Colonic mucosa (tissue), 4 donors: ENCODE results near the gene ADCY2. TPM values are rescaled to one million over a fixed set of nuclear protein-coding genes. Genes with fewer than 3 reads are reported as not detected.

Experiments
- DNase-seq: peaks from one replicate; pipeline ENCODE4 v3.0.0-alpha.2; 2020
- H3K27ac ChIP-seq: fragments of 200-600 bp; one replicate; pipeline ENCODE4 v1.8.0; 2021
- H3K27me3 ChIP-seq: fragments of 200-600 bp; one replicate; pipeline ENCODE4 v1.8.0; 2021
- H3K36me3 ChIP-seq: fragments of 200-600 bp; one replicate; pipeline ENCODE4 v1.8.0; 2021
- H3K4me1 ChIP-seq: fragments of 200-600 bp; one replicate; pipeline ENCODE4 v1.8.0; 2021; ENCODE audit warnings: mild to moderate bottlenecking
- H3K4me3 ChIP-seq: fragments of 200-600 bp; one replicate; pipeline ENCODE4 v1.8.0; 2021
- H3K9ac ChIP-seq, 2 donors: one replicate each; pipeline ENCODE4 v1.7.0; 2013; ENCODE audit warnings: control low read depth in 2 of 2, low read depth in 2 of 2, low read length in 2 of 2
- H3K9me3 ChIP-seq: fragments of 200-600 bp; one replicate; pipeline ENCODE4 v1.8.0; 2021
- intact Hi-C: fragments of 100-400 bp; cut with DNase I; formaldehyde crosslinking; loops from one replicate; pipeline ENCODE4 v1.14.1; 2022
- total RNA-seq, 2 donors: library from RNA; stranded (reverse); fragmentation: NEBNext Ultra II Directional in 1 of 2; extraction: Animal tissue kit (Norgen Biotek cat#: 25700) in 1 of 2; gene quantifications; one replicate each; pipeline ENCODE4 v1.2.1, GENCODE V29; 2021
- TF ChIP-seq, protein P1 (sequence below): fragments of 200-600 bp; IDR thresholded peaks from one replicate; pipeline ENCODE4 v1.8.0; 2022; ENCODE audit warnings: antibody characterized with exemption, mild to moderate bottlenecking
- donor health status: healthy.
- donor health status: DM: no; HTN: no; CAD: no.
- donor health status: DM: no; HTN: no; CAD: no.

ADCY2 gene
- total RNA-seq, 2 donors from 2014 or later: 0.67 to 1.9 TPM

DNA sequence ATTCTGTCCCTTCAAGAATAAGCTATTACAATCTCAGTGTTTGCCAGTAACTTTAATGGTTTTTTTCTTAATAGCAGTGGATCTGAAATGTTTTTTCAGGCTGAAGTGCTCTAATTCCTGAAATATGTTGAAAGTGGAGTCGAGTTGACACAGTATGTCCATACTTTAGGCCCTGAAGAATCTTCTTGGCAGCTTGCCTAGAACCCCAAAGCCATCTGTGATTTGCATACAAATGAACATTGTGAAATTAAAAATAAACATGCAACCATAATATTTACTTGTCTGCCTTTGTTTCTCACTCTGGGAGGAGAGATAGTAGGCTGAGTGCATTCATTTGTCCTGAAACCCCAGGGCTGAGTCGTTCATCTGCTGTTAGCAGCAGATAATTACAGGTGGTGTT lies 152.7 kb downstream of the ADCY2 start:
- no peaks in the 10 kb centered on the region for H3K27me3 ChIP-seq
- H3K4me3 ChIP-seq: no peak overlapping the region
- intact Hi-C loops: no loop called here
- H3K9me3 ChIP-seq: no peaks in the 10 kb centered on the region
- H3K27ac ChIP-seq: no peak overlapping the region
- no peak for DNase-seq
- TF ChIP-seq, protein P1, sequence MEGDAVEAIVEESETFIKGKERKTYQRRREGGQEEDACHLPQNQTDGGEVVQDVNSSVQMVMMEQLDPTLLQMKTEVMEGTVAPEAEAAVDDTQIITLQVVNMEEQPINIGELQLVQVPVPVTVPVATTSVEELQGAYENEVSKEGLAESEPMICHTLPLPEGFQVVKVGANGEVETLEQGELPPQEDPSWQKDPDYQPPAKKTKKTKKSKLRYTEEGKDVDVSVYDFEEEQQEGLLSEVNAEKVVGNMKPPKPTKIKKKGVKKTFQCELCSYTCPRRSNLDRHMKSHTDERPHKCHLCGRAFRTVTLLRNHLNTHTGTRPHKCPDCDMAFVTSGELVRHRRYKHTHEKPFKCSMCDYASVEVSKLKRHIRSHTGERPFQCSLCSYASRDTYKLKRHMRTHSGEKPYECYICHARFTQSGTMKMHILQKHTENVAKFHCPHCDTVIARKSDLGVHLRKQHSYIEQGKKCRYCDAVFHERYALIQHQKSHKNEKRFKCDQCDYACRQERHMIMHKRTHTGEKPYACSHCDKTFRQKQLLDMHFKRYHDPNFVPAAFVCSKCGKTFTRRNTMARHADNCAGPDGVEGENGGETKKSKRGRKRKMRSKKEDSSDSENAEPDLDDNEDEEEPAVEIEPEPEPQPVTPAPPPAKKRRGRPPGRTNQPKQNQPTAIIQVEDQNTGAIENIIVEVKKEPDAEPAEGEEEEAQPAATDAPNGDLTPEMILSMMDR: no peak
- no peaks in the 10 kb centered on the region for H3K36me3 ChIP-seq
- no peak overlapping the region for H3K9ac ChIP-seq
- H3K4me1 ChIP-seq: no peaks in the 10 kb centered on the region

DNA sequence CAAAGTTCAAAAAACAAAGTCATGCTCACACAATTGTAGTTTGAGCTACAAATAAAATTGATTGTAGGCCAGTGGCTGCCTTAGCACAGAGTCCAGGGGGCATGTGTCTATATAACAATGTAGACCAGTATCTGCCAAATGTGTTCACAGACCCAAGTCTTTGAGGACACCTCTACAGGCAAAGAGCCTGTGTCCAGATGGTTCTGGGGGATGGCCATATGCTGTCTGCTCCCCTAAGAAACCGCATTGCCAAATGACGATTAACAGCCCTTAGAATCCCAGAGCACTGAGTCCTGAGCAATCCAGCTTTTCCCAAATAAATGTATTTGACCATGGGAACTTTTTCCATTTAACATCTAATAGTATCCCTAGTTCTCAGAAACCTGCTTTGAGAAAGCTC lies 169.6 kb downstream of the ADCY2 start:
- DNase-seq: no peak
- Histone ChIP-seq H3K9me3 (no peaks in the 10 kb centered on the region), H3K27me3 (no peaks in the 10 kb centered on the region), H3K4me3 (no peak overlapping the region), H3K36me3 (no peaks in the 10 kb centered on the region), H3K9ac (no peak overlapping the region), H3K27ac (no peak overlapping the region), H3K4me1 (no peaks in the 10 kb centered on the region)
- TF ChIP-seq, protein P1: no peak
- intact Hi-C loops: no loop called here

DNA sequence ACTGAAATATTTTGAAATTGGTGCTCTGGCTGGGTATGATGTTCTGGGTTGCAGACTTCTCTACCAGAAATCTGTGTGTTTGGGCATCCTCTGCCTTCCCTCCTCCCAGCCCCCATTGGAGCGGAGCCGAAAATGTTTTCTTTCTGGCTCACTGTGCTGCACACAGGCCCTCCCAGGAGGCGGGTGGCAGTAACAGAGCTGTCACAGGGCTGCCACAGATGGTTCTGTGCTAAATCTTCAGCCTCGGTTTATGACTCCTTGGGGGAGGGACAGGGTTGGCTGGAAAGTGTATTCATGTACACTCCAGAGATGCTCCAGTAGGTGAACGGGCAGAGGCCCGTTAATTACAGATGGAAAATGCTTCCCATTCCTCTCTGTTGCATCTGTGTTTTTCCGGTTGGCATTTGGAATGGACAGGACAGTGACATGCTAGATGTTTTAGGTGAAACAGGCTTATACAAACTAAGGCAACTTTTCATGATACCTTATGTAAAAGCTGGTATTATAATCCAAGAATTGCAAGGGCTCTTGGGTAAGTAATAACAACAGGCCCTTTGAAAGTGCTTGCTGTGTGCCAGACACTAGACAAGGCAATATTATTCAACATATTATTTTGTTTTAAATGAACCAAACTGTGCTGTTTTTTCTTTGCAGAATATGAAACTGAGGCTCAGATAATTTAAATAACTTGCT lies 180.2 kb downstream of the ADCY2 start:
- TF ChIP-seq, protein P1: no peak
- H3K4me3 ChIP-seq: no peak overlapping the region
- H3K27me3 ChIP-seq: no peaks in the 10 kb centered on the region
- H3K9me3 ChIP-seq: no peaks in the 10 kb centered on the region
- no peak overlapping the region for H3K9ac ChIP-seq
- H3K36me3 ChIP-seq: no peaks in the 10 kb centered on the region
- DNase-seq: no peak
- no peaks in the 10 kb centered on the region for H3K4me1 ChIP-seq
- intact Hi-C loops: no loop called here
- H3K27ac ChIP-seq: no peak overlapping the region

DNA sequence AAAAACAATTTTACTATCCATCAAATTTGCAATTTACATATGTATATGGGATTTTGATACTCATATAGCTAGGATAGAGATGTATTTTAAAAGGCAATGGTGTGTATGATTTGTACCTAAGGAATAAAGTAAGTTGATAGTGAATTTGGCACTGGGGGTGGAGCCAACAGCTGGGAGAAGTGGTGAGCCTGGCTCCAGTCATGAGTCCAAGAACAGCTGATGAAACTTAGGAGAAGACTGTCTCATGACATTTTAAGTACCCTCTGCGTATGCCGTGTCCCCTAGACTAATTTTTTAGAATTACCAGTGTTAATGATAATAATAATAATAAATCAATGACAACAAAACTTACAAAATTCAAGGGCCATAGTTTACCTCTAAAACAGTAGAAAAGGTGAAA lies 181.4 kb downstream of the ADCY2 start:
- no peaks in the 10 kb centered on the region for H3K4me1 ChIP-seq
- H3K27ac ChIP-seq: no peak overlapping the region
- DNase-seq: no peak
- H3K9ac ChIP-seq: no peak overlapping the region
- H3K9me3 ChIP-seq: no peaks in the 10 kb centered on the region
- TF ChIP-seq, protein P1: no peak
- no peaks in the 10 kb centered on the region for H3K36me3 ChIP-seq
- no peak overlapping the region for H3K4me3 ChIP-seq
- intact Hi-C loops: no loop called here
- H3K27me3 ChIP-seq: no peaks in the 10 kb centered on the region

DNA sequence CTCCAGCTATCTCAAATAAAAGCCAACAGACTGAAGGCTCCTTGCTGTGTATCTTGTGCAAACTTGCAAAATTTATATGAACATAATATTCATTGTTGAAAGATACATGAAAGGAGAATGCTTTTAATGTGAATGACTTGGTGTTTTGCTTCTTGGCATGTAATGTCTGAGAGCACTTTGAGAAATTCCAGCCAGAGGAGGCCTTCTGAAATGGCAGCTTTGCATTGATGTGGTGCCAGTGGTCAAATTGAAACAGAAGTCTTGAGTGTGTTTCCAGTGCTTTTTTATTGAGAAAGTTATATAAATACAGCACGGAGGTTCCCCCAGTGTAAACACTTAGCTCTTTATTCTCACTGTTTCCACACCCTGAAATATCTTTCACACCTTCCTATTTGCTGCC lies 182.1 kb downstream of the ADCY2 start:
- intact Hi-C loops: no loop called here

More for the DNA sequence above, 182.1 kb downstream of the ADCY2 start:
- no peak overlapping the region for H3K27ac ChIP-seq
- no peak for DNase-seq
- TF ChIP-seq, protein P1: no peak
- no peak overlapping the region for H3K4me3 ChIP-seq
- no peaks in the 10 kb centered on the region for H3K9me3 ChIP-seq
- no peak overlapping the region for H3K9ac ChIP-seq
- H3K36me3 ChIP-seq: no peaks in the 10 kb centered on the region
- H3K4me1 ChIP-seq: no peaks in the 10 kb centered on the region
- no peaks in the 10 kb centered on the region for H3K27me3 ChIP-seq
